Transverse colon (tissue), 3 donors: ENCODE data around the gene KCTD17.

Experiments
- EP300 ChIP-seq: sonication (generic); formaldehyde crosslinking; IDR thresholded peaks from one replicate; pipeline ENCODE4 v1.6.1; 2017; ENCODE audit warnings: antibody characterized with exemption, low read depth
- TF ChIP-seq, protein P1 (sequence below), 5 experiments: fragments of 200-600 bp in 3 of 5; fragments of 450-650 bp in 2 of 5; sonication (generic) in 3 of 5; IDR thresholded peaks; 1 replicate in 2 of 5; 2 replicates in 3 of 5; pipeline ENCODE4 v1.5.1; 2016 to 2017; ENCODE audit warnings: antibody characterized with exemption in 5 of 5, inconsistent platforms in 3 of 5, mild to moderate bottlenecking in 2 of 5, moderate library complexity in 1 of 5

DNA sequence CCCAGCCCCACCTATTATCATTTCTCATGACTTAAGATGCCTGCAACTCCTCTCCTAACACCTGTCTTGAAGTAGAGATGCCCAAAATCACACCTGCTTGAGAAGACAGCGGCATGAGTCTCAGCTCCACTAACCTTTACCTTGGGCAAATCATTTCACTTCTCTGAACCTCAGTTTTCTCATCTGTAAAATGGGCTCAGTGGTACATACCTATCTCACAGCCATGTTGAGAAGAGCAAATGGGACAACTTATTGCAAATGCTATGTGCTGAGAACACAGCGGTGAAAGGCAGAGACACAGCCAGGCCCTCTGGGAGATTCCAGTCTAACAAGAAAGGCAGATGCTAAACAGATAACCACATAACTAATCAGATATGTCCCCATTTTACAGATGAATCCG is 40.1 kb upstream of the KCTD17 start:
- TF ChIP-seq, protein P1, sequence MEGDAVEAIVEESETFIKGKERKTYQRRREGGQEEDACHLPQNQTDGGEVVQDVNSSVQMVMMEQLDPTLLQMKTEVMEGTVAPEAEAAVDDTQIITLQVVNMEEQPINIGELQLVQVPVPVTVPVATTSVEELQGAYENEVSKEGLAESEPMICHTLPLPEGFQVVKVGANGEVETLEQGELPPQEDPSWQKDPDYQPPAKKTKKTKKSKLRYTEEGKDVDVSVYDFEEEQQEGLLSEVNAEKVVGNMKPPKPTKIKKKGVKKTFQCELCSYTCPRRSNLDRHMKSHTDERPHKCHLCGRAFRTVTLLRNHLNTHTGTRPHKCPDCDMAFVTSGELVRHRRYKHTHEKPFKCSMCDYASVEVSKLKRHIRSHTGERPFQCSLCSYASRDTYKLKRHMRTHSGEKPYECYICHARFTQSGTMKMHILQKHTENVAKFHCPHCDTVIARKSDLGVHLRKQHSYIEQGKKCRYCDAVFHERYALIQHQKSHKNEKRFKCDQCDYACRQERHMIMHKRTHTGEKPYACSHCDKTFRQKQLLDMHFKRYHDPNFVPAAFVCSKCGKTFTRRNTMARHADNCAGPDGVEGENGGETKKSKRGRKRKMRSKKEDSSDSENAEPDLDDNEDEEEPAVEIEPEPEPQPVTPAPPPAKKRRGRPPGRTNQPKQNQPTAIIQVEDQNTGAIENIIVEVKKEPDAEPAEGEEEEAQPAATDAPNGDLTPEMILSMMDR (IDR thresholded peaks at IDR 0.05) = no peak
- no peak for TF ChIP-seq EP300
